A549 (cell line): ENCODE measurements around the gene KIAA1671.

Source experiments
- CEBPB ChIP-seq, 2 experiments: fragments of >200 bp in 1 of 2; sonication (Bioruptor Twin) in 1 of 2; formaldehyde crosslinking in 1 of 2; IDR thresholded peaks; 2 replicates each; pipeline ENCODE4 v1.6.1; 2012 to 2016
- CHD4 ChIP-seq: fragments of 200-600 bp; sonication (generic); IDR thresholded peaks from 2 replicates; pipeline ENCODE4 v1.6.1; 2016; ENCODE audit warnings: antibody characterized with exemption, mild to moderate bottlenecking, borderline replicate concordance
- EP300 ChIP-seq, 2 experiments: fragments of >200 bp; sonication (Bioruptor Twin); formaldehyde crosslinking; IDR thresholded peaks; 2 replicates in 1 of 2; 3 replicates in 1 of 2; pipeline ENCODE4 v1.6.1; 2016 to 2017
- HDAC2 ChIP-seq: fragments of 200-600 bp; sonication (generic); IDR thresholded peaks from 2 replicates; pipeline ENCODE4 v1.6.1; 2016
- JUNB ChIP-seq: fragments of >200 bp; sonication (Bioruptor Twin); formaldehyde crosslinking; IDR thresholded peaks from 2 replicates; pipeline ENCODE4 v1.6.1; 2016
- KDM1A ChIP-seq: fragments of 200-600 bp; sonication (generic); IDR thresholded peaks from 2 replicates; pipeline ENCODE4 v1.6.1; 2016; ENCODE audit warnings: low read depth, mild to moderate bottlenecking
- KDM5A ChIP-seq: fragments of 200-600 bp; sonication (generic); IDR thresholded peaks from 2 replicates; pipeline ENCODE4 v1.6.1; 2016; ENCODE audit warnings: antibody characterized with exemption, mild to moderate bottlenecking
- NR3C1 ChIP-seq: fragments of >200 bp; sonication (Bioruptor Twin); formaldehyde crosslinking; IDR thresholded peaks from 3 replicates; pipeline ENCODE4 v1.6.1; 2017
- POLR2A ChIP-seq: IDR thresholded peaks from 2 replicates; pipeline ENCODE4 v1.6.1; 2012; ENCODE audit warnings: mild to moderate bottlenecking, low read length
- RFX5 ChIP-seq: fragments of 450-650 bp; IDR thresholded peaks from 2 replicates; pipeline ENCODE4 v1.7.1; 2014; ENCODE audit warnings: antibody characterized with exemption, mild to moderate bottlenecking, moderate library complexity
- SMC3 ChIP-seq: fragments of >200 bp; sonication (Bioruptor Twin); formaldehyde crosslinking; IDR thresholded peaks from 3 replicates; pipeline ENCODE4 v1.6.1; 2018; ENCODE audit warnings: inconsistent platforms
- TF ChIP-seq, protein P1 (sequence below): fragments of >200 bp; sonication (Bioruptor Twin); formaldehyde crosslinking; IDR thresholded peaks from 3 replicates; pipeline ENCODE4 v1.5.1; 2016
- TF ChIP-seq, protein P2 (sequence below): IDR thresholded peaks from 2 replicates; pipeline ENCODE4 v1.6.1; 2012
- TF ChIP-seq, protein P3 (sequence below): fragments of 200-600 bp; sonication (generic); IDR thresholded peaks from 2 replicates; pipeline ENCODE4 v1.6.1; 2016; ENCODE audit warnings: antibody characterized with exemption, mild to moderate bottlenecking, moderate library complexity

DNA sequence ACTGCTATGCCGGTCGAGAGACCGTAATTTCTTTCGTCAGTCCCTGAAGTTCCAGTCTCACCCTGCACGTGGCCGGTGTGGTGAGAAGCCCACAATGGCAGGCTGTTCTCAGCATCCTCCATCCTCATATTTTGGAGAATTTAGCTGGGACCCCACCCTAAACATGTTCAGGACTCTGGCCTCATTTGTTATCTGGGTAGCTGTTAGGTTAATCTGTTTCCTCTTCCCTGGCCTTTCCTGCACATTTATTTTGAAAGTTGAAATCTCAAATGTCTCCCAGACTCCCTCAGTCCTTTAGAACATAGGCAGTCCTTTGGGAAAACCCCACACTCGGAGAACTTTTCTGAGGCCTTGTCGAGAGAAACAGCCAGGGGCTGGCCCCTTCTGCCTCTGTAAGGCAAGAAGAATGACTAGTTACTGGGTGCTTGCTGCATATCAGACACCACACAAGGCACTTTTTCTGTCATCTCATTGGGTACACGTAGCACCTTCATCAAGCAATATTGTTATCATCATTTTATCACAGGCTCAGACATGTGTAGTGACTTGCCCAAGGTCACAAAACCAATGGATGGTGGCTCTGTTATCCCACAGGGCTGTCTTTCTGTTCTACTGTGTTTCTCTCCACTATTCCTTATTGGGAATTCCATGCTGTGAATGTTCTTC lies 137.8 kb downstream of the KIAA1671 start:
- TF ChIP-seq CEBPB (IDR thresholded peaks at IDR 0.05) (no peak), KDM5A (no peak), HDAC2 (no peak), POLR2A (no peak), RFX5 (no peak), KDM1A (no peak), EP300 (IDR thresholded peaks at IDR 0.05) (no peak), JUNB (no peak), CHD4 (no peak), NR3C1 (no peak), SMC3 (no peak)
- TF ChIP-seq, protein P1, sequence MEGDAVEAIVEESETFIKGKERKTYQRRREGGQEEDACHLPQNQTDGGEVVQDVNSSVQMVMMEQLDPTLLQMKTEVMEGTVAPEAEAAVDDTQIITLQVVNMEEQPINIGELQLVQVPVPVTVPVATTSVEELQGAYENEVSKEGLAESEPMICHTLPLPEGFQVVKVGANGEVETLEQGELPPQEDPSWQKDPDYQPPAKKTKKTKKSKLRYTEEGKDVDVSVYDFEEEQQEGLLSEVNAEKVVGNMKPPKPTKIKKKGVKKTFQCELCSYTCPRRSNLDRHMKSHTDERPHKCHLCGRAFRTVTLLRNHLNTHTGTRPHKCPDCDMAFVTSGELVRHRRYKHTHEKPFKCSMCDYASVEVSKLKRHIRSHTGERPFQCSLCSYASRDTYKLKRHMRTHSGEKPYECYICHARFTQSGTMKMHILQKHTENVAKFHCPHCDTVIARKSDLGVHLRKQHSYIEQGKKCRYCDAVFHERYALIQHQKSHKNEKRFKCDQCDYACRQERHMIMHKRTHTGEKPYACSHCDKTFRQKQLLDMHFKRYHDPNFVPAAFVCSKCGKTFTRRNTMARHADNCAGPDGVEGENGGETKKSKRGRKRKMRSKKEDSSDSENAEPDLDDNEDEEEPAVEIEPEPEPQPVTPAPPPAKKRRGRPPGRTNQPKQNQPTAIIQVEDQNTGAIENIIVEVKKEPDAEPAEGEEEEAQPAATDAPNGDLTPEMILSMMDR, result no peak
- TF ChIP-seq, protein P2, sequence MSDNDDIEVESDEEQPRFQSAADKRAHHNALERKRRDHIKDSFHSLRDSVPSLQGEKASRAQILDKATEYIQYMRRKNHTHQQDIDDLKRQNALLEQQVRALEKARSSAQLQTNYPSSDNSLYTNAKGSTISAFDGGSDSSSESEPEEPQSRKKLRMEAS, result no peak
- TF ChIP-seq, protein P3, sequence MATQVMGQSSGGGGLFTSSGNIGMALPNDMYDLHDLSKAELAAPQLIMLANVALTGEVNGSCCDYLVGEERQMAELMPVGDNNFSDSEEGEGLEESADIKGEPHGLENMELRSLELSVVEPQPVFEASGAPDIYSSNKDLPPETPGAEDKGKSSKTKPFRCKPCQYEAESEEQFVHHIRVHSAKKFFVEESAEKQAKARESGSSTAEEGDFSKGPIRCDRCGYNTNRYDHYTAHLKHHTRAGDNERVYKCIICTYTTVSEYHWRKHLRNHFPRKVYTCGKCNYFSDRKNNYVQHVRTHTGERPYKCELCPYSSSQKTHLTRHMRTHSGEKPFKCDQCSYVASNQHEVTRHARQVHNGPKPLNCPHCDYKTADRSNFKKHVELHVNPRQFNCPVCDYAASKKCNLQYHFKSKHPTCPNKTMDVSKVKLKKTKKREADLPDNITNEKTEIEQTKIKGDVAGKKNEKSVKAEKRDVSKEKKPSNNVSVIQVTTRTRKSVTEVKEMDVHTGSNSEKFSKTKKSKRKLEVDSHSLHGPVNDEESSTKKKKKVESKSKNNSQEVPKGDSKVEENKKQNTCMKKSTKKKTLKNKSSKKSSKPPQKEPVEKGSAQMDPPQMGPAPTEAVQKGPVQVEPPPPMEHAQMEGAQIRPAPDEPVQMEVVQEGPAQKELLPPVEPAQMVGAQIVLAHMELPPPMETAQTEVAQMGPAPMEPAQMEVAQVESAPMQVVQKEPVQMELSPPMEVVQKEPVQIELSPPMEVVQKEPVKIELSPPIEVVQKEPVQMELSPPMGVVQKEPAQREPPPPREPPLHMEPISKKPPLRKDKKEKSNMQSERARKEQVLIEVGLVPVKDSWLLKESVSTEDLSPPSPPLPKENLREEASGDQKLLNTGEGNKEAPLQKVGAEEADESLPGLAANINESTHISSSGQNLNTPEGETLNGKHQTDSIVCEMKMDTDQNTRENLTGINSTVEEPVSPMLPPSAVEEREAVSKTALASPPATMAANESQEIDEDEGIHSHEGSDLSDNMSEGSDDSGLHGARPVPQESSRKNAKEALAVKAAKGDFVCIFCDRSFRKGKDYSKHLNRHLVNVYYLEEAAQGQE, result no peak
